IPS-NIHi7 (cell line): ENCODE measurements around the gene TMEM179.

Source experiments
- DNase-seq: peaks from one replicate; pipeline ENCODE4 v3.0.0; 2012; ENCODE audit warnings: mixed read lengths; ENCODE audit errors: extremely low spot score

TMEM179 gene

GRCh38 chr14:104544362-104544961, 60.1 kb downstream of the TMEM179 start:
- DNase-seq = no peak

- DNase-seq = no peak
Measured at GRCh38 chr14:104542871-104543830, 61.4 kb downstream of the TMEM179 start.

- DNase-seq = no peak
Measured at GRCh38 chr14:104541905-104542465, 62.6 kb downstream of the TMEM179 start.
